Endothelial cell of umbilical vein (primary cell): ENCODE results near the gene ASTE1. TPM values are rescaled to one million over a fixed set of nuclear protein-coding genes. Genes with fewer than 3 reads are reported as not detected.

Experiments used
- BruUV-seq: library from RNA; stranded (reverse); fragments of 400-500 nt; replicated peaks from 2 replicates; lab custom pipeline; 2021; lab: Mats Ljungman, UMichigan
- CTCF ChIA-PET: fragments of 300-600, 350-600 bp; sonication (Branson Sonifier 250); formaldehyde crosslinking; loops from one replicate; lab custom pipeline; 2021; ENCODE audit warnings: antibody characterized with exemption, inconsistent platforms; lab: Charles Lee
- POLR2A ChIA-PET: fragments of 300-600, 350-600 bp; sonication (Branson Sonifier 250); formaldehyde crosslinking; loops from one replicate; lab custom pipeline; 2021; ENCODE audit warnings: antibody characterized with exemption, inconsistent platforms; lab: Charles Lee
- DNase-seq: peaks from one replicate; pipeline ENCODE4 v3.0.0-alpha.2; 2011; ENCODE audit warnings: low read depth, low spot score
- FAIRE-seq: peaks from 2 replicates; lab custom pipeline; 2011; peaks lifted over from hg19 to GRCh38; lab: Jason Lieb, UNC
- H2AFZ ChIP-seq: 2 replicates; pipeline ENCODE4 v1.6.0; 2012; ENCODE audit warnings: low read depth, low read length, control low read depth, inconsistent platforms
- H3K27ac ChIP-seq: 2 replicates; pipeline ENCODE4 v1.5.1; 2011; ENCODE audit warnings: low read depth, mild to moderate bottlenecking, control low read depth, low read length, moderate library complexity; ENCODE audit not compliant: insufficient read depth
- H3K27me3 ChIP-seq, 2 experiments: 2 replicates each; pipeline versions ENCODE4 v1.6.0 to v1.6.1; 2011; ENCODE audit warnings: low read length in 2 of 2, mixed read lengths in 1 of 2; ENCODE audit not compliant: control insufficient read depth in 2 of 2, insufficient read depth in 2 of 2
- H3K36me3 ChIP-seq, 2 experiments: 2 replicates in 1 of 2; 3 replicates in 1 of 2; pipeline ENCODE4 v1.5.1; 2011; ENCODE audit warnings: low read length in 2 of 2, mild to moderate bottlenecking in 1 of 2, moderate library complexity in 1 of 2; ENCODE audit not compliant: control insufficient read depth in 2 of 2, insufficient read depth in 2 of 2; ENCODE audit errors: extremely low read depth in 1 of 2
- H3K4me1 ChIP-seq: 3 replicates; pipeline ENCODE4 v1.5.1; 2011; ENCODE audit warnings: mild to moderate bottlenecking, low read length; ENCODE audit not compliant: control insufficient read depth, insufficient read depth; ENCODE audit errors: extremely low read depth
- H3K4me2 ChIP-seq: 2 replicates; pipeline ENCODE4 v1.6.1; 2011; ENCODE audit warnings: low read length, control low read depth, mixed read lengths; ENCODE audit not compliant: insufficient read depth
- H3K4me3 ChIP-seq, 3 experiments: fragments of 200-600 bp in 1 of 3; sonication (generic), shearing (Covaris generic) in 1 of 3; replicated peaks in 1 of 3; 2 replicates each; pipeline ENCODE4 v1.5.1; 2011 to 2016; ENCODE audit warnings: control low read depth in 3 of 3, low read length in 3 of 3, mild to moderate bottlenecking in 2 of 3, inconsistent platforms in 1 of 3, low read depth in 1 of 3, moderate library complexity in 1 of 3; ENCODE audit not compliant: insufficient read depth in 1 of 3
- H3K79me2 ChIP-seq: 2 replicates; pipeline ENCODE4 v1.6.0; 2012; ENCODE audit warnings: low read length, inconsistent platforms; ENCODE audit not compliant: control insufficient read depth, insufficient read depth
- H3K9ac ChIP-seq: replicated peaks from 2 replicates; pipeline ENCODE3; 2011; ENCODE audit warnings: low read length, control low read depth; ENCODE audit not compliant: insufficient read depth; ENCODE audit errors: extremely low read depth
- H3K9me1 ChIP-seq: replicated peaks from 3 replicates; pipeline ENCODE4 v1.6.0; 2011; ENCODE audit warnings: mild to moderate bottlenecking, low read length; ENCODE audit not compliant: control insufficient read depth, insufficient read depth; ENCODE audit errors: extremely low read depth
- H3K9me3 ChIP-seq: replicated peaks from 2 replicates; pipeline ENCODE4 v1.5.1; 2012; ENCODE audit warnings: low read length, inconsistent platforms; ENCODE audit not compliant: control insufficient read depth, insufficient read depth
- H4K20me1 ChIP-seq: replicated peaks from 2 replicates; pipeline ENCODE3; 2011; ENCODE audit warnings: mild to moderate bottlenecking, low read length; ENCODE audit not compliant: control insufficient read depth, insufficient read depth; ENCODE audit errors: extremely low read depth
- EZH2 ChIP-seq: IDR thresholded peaks from 2 replicates; pipeline ENCODE4 v1.6.1; 2012; ENCODE audit warnings: borderline replicate concordance, low read depth, mild to moderate bottlenecking, moderate library complexity, low read length, inconsistent platforms; ENCODE audit not compliant: severe bottlenecking
- FOS ChIP-seq: IDR thresholded peaks from 2 replicates; pipeline ENCODE4 v1.6.1; 2011; ENCODE audit warnings: mild to moderate bottlenecking, low read length, moderate library complexity, borderline replicate concordance; ENCODE audit not compliant: insufficient read depth
- MYC ChIP-seq: IDR thresholded peaks from one replicate; pipeline ENCODE4 v1.6.1; 2011; ENCODE audit warnings: mild to moderate bottlenecking, low read depth, low read length
- POLR2A ChIP-seq: IDR thresholded peaks from 2 replicates; pipeline ENCODE4 v1.6.1; 2012; ENCODE audit warnings: low read depth, mild to moderate bottlenecking, control low read depth, low read length
- POLR2AphosphoS5 ChIP-seq: IDR thresholded peaks from 2 replicates; pipeline ENCODE4 v1.6.1; 2012; ENCODE audit warnings: low read depth, mild to moderate bottlenecking, control low read depth, low read length, moderate library complexity; ENCODE audit not compliant: insufficient read depth
- dilution Hi-C: fragments of 300-500 bp; cut with MboI; formaldehyde crosslinking; loops from one replicate; pipeline ENCODE4 v1.15.0; 2019; ENCODE audit warnings: low sequenced_read_pairs; ENCODE audit not compliant: extremely low pct_ligation_motif_present
- intact Hi-C: fragments of 100-400 bp; cut with micrococcal nuclease; formaldehyde crosslinking; loops from one replicate; pipeline ENCODE4 v1.10.0; 2022
- polyA plus RNA-seq, 4 experiments: library from polyadenylated mRNA; depleted of rRNA in 3 of 4; stranded (reverse) in 3 of 4; unstranded in 1 of 4; fragments of >200 nt; gene quantifications; 2 replicates each; pipeline versions ENCODE4 v1.2.1 to v1.2.3, GENCODE V29; 2011 to 2012; ENCODE audit warnings: missing spikeins in 1 of 4
- total RNA-seq: library from RNA; stranded (reverse); gene quantifications from 2 replicates; pipeline ENCODE4 v1.2.3, GENCODE V29; 2021
- TF ChIP-seq, protein P1 (sequence below): IDR thresholded peaks from 2 replicates; pipeline ENCODE4 v1.6.1; 2011; ENCODE audit not compliant: insufficient read depth, insufficient read length

Gene ASTE1
- total and polyA plus RNA-seq, 2 donors (not counting 3 experiments of a cell fraction or from before 2014, with no cell fraction given): 4.1 to 6.7 TPM

DNA sequence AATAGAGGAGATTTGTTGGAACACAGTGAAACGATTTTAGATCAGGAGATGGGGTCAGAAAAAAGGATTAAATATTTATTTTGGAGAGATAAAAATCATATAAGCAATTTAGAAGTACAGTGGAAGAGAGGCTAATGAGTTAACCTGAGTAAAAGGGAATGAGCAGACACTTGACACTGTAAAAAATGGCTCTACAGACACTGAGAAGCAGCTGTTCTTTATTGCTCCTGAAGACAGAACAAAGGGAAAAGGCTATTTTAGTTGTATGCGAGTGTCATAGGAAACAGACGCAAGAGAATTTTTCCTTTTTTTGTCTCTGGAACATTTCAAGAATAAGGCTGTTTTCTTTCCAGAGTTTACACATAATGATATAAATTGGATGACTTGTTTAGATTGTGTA lies 34.3 kb downstream of the ASTE1 start:
- dilution Hi-C loops (no loop called here), intact Hi-C loops (no loop called here)
- H3K79me2 ChIP-seq: no peaks in the 10 kb centered on the region
- H3K9me3 ChIP-seq: no peaks in the 10 kb centered on the region
- H4K20me1 ChIP-seq: no peaks in the 10 kb centered on the region
- H2AFZ ChIP-seq: no peak overlapping the region
- peaks cover 4 to 11% of the 10 kb centered on the region in 2 experiments for H3K36me3 ChIP-seq
- H3K27ac ChIP-seq: no peak overlapping the region
- no TSS peak for BruUV-seq
- POLR2A ChIA-PET: no interaction called here
- no peak overlapping the region for H3K4me3 ChIP-seq
- DNase-seq (no peak), FAIRE-seq (no peak)
- no peaks in the 10 kb centered on the region for H3K9me1 ChIP-seq
- H3K4me1 ChIP-seq: no peaks in the 10 kb centered on the region
- CTCF ChIA-PET: no interaction called here
- H3K27me3 ChIP-seq: no peaks in the 10 kb centered on the region
- TF ChIP-seq FOS: no peak
- H3K4me2 ChIP-seq: no peak overlapping the region
- no peak overlapping the region for H3K9ac ChIP-seq

DNA sequence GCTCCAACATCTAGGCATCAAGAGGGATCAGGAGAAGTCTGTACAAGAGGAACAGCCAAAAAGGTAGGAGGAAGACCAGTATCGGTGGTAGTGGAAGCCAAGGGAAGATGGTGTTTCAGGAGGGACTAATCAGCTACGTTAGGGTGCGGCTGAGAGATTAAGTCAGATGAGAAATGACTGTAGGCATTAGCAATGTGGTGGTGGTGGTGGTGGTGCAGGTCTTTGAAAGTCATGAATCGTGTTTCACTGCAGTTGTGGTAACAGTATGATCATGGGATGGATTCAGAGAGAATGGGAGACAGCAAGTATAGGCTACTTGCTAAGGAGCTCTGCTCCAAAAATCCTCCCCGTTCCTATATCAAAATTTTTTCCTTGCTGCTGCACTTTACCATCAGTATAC lies 35.5 kb downstream of the ASTE1 start:
- Histone ChIP-seq H2AFZ (no peak overlapping the region), H4K20me1 (no peaks in the 10 kb centered on the region), H3K4me2 (no peak overlapping the region), H3K4me1 (no peaks in the 10 kb centered on the region), H3K4me3 (no peak overlapping the region), H3K27ac (no peak overlapping the region), H3K9me3 (no peaks in the 10 kb centered on the region), H3K36me3 (peaks cover 4 to 8% of the 10 kb centered on the region in 2 experiments), H3K9me1 (no peaks in the 10 kb centered on the region), H3K79me2 (no peaks in the 10 kb centered on the region), H3K9ac (no peak overlapping the region), H3K27me3 (no peaks in the 10 kb centered on the region)
- dilution Hi-C loops: no loop called here
- intact Hi-C loops: no loop called here
- POLR2A ChIA-PET: no interaction called here
- DNase-seq (no peak), FAIRE-seq (no peak)
- TF ChIP-seq, protein P1, sequence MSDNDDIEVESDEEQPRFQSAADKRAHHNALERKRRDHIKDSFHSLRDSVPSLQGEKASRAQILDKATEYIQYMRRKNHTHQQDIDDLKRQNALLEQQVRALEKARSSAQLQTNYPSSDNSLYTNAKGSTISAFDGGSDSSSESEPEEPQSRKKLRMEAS: no peak
- no peak for TF ChIP-seq POLR2AphosphoS5
- TF ChIP-seq MYC: no peak
- no peak for TF ChIP-seq POLR2A
- no peak for TF ChIP-seq EZH2
- no peak for TF ChIP-seq FOS
- CTCF ChIA-PET: no interaction called here
- BruUV-seq: no TSS peak
